ENCODE results near the gene CNPY1.

- TF ChIP-seq CTCF (IDR thresholded peaks at IDR 0.05; ENCODE audit: poor library complexity), result no peak
- peak; percentile 14 for TF ChIP-seq EZH2 (IDR thresholded peaks at IDR 0.05; ENCODE audit: borderline replicate concordance)
Measured at GRCh38 chr7:155453296-155454182, 92.8 kb downstream of the CNPY1 start.

Data from hepatocyte (in vitro differentiated cells).